ENCODE measurements around the gene SHC3.

- TF ChIP-seq GATA3 (IDR thresholded peaks at IDR 0.05; ENCODE audit: low read depth, low read length), result no peak
- no peak for TF ChIP-seq GATA2 (IDR thresholded peaks at IDR 0.05; ENCODE audit: low read depth, low read length)
Measured at GRCh38 chr9:89149726-89150125, 28.9 kb downstream of the SHC3 start.
